Measurements from ENCODE around the gene CD28.

CD28 gene

GRCh38 chr2:203719456-203720410 is 13.3 kb downstream of the CD28 start:
- FAIRE-seq, result no peak

- FAIRE-seq, result no peak
Measured at GRCh38 chr2:203720915-203721672, 14.7 kb downstream of the CD28 start.

- FAIRE-seq, result no peak
Measured at GRCh38 chr2:203721781-203722300, 15.4 kb downstream of the CD28 start.

DNA sequence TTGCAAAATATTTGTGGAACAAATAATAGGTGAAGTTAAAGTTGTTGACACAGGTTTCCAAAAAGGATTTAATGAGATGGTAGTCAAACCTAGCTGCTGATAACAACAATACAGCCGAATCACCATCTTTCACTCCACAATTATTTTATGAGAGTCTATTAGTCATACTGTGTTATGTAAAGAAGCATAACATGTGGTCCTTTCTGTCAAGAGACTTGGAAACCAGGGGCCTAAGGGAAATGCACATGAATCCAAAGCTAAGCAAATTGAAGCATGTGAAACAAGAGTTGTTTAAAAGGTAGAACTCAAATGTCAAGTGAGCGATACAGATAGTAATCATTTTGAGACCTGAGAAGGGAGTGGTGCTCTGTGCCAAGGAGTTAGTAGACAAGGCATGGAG is 16.0 kb downstream of the CD28 start:
- FAIRE-seq, result no peak

DNA sequence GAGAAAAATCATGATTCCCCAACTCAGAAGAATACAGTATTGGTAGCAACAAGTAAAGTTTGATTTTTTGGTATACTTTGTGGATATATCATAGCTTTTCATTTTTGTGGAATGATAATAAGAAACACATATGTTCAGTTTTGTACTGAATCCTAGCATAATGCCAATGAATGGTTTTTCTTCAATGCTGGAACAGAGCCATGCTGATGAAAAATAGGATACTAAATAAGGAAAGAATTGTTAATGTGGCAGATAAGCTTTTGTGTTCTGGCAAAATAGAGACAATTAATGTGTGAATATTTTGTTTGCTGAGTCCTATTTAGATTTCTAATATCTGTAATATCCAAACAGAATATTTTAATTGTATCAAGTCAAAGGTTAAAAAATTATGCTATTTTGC is 21.9 kb downstream of the CD28 start:
- peak; percentile 49 for FAIRE-seq

DNA sequence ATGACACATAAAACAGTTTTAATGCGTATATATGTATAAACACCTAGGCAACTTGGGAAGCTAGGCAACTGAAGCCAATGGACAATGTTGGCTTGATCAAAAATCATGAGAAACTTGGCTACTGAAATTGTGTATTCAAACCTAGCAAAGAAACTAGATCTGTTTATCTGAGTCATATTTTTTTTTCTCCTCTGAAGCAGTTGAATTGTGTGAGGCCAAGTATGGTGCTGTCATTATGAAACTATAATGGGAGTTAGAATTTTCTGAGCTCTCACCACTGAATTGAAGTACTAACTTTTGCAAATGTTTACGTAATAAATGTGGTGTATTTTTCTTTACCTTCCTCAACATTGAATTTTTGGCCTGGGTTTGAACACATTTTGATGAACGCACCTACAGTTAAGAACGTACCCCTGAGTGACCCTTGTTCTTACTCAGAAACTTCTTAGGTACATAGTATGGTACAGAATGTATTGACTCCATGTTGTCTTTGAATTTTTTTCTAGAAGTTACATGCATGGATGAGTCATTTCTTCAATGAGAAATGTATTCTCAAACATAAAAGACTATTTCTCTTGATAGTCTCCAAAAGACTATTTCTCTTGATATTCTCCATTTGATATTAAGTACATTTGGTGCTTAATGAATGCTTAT is 23.8 kb downstream of the CD28 start:
- no peak for FAIRE-seq

- FAIRE-seq, result no peak
Measured at GRCh38 chr2:203730883-203731282, 24.4 kb downstream of the CD28 start.

DNA sequence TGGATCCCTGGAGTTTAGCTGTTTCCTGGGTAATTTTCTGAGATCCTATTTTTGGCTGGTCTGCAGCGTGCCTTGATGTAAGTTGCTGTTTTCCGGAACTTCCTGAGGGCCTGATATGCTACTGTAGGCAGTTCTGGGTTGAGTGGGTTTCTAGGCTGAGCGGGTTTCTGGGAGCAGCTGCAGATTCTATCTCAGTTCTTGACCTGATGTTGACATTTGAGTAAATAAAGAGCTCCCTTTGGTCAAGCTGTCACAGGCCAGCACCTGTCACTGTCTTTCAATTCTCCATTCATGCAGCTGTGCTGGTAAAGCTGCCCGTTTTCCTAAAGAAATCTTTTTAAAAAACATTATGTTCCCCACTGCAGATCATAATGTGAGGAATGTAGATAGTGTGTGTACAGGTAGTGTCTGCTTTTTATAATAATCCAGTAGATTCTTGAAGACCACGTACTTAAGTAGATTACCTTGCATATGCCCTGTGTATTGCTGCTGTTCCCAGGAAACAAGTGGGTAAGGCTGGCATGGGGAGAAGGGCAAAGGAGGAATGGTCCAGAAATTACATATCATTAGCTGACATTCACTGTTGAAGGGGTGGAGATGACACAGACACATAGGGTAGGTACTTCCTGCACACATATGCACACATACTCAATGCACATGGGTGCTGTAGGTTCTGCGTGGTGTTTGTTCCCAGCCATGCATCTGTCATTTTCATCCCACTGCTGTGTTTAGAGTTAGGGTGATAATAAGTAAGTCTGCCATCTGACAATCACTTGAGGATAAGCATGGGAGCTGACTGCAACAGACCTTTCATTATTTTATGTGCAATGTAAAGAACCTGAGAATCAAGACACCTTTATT is 25.9 kb downstream of the CD28 start:
- FAIRE-seq, result peak; percentile 24

DNA sequence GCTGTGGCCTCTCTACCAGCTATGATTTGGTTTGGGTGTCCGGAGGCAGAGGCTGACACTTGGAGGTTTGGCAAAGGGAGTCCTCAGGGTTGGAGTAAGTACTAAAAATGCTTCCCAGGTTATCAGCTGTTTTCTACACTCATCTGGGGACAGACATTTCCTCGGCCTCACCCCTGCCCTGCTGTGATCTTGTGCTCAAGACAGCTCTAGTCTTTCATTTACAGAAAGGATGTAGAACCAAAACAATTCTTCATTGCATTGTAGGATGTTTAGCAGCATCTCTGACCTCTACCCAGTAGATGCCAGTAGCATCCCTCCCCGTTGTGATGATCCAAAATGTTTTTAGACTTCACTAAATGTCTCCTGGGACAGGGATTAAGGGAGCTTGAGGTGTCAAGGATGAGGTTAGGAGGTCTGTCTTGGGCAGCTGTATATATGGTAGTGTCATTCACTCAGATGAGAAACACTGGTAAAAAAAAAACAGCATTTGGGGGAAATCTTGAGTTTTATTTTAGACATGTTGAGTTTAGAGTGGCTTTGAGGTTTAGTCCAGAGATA is 26.6 kb downstream of the CD28 start:
- FAIRE-seq, result no peak

DNA sequence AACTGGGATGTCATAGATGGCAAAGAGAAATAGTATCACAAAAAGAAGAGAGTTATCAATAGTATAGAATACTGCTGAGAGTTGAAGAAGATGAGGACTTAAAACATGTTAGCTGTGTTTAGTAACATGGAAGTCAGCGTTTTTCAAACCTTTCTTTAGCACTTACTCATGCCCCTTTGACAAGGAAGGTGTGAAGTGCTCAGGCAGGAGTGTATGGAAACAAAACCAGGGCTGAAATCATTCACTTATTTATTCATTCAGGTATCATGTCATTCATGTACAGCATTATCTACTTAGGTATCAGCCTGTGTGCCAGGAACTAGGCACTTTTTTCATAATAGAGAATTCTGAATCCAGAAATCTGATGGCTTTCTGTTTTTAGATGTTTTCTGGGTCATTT is 27.2 kb downstream of the CD28 start:
- FAIRE-seq, result no peak

DNA sequence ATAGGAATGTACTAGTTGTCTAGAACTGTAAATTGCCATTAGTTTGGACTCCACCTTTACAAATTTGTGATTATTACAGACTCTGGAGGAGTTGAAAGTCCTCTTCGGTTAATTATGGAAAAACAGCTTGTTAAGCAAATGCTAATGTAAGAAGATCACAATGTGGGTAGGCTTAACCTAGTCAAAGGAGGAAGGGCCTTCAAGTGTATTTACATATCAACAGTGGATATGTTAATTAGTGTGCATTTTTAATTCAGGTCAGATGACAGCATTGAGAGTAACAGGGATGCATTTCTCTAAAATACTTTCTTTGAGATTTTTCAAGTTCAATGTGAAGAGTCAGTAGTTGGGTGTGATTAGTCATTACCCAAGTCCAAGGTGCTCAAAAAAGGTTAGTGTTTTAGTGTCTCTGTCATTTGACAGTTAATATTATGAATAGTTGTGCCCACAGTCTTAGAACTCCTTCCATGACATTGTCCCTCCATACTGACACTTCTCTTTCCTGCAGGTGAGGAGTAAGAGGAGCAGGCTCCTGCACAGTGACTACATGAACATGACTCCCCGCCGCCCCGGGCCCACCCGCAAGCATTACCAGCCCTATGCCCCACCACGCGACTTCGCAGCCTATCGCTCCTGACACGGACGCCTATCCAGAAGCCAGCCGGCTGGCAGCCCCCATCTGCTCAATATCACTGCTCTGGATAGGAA is 28.0 kb downstream of the CD28 start:
- no peak for FAIRE-seq

DNA sequence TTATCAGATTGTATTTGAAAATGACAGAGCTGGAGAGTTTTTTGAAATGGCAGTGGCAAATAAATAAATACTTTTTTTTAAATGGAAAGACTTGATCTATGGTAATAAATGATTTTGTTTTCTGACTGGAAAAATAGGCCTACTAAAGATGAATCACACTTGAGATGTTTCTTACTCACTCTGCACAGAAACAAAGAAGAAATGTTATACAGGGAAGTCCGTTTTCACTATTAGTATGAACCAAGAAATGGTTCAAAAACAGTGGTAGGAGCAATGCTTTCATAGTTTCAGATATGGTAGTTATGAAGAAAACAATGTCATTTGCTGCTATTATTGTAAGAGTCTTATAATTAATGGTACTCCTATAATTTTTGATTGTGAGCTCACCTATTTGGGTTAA is 30.9 kb downstream of the CD28 start:
- FAIRE-seq, result no peak

DNA sequence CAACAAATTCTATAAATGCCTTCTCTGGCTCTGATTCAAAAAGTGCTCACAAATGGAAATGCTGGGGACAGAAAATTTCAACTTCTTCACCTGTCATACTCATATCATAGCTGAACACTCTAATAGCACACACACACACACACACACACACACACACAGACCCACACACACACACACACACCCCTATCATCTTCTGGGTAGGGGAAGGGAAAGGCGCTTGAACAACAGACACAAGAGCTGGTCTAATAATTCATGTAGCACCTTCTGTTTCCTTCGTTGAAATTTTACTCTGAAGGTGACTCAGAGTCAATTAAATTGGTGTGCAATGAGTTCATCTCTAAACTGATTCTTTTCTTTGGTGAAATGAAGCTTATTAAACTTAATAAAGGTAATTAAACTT is 32.9 kb downstream of the CD28 start:
- FAIRE-seq, result no peak

GRCh38 chr2:203740871-203741281 is 34.4 kb downstream of the CD28 start:
- no peak for FAIRE-seq

- FAIRE-seq, result no peak
Measured at GRCh38 chr2:203741566-203741965, 35.1 kb downstream of the CD28 start.

DNA sequence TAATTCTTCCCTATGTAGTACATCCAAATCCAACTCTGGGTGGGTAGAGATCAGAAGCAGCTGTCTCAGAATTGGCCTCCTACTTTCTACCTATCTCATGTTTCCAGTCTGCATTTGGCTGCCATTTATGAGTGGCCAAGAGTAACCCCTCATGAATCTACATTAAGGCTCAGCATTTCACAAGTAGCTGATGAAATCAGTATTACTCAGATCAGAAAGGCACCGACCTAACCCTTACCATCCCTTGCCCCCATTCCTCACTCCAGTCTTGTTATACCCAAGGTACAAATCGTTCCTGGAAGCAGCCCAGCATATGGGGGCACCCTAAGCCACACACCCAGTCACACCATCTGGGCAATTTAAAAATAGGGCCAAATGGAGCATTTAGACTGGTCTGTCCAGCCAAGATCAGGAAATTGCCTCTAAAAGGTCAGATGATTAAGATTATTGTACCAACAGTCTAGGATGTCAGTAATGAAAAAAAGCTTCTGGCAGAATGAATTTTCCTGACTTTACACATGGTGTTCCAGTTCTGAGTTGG is 37.1 kb downstream of the CD28 start:
- no peak for FAIRE-seq

GRCh38 chr2:203744091-203744490 is 37.7 kb downstream of the CD28 start:
- FAIRE-seq, result no peak

GRCh38 chr2:203745267-203745666 is 38.8 kb downstream of the CD28 start:
- peak; percentile 45 for FAIRE-seq

DNA sequence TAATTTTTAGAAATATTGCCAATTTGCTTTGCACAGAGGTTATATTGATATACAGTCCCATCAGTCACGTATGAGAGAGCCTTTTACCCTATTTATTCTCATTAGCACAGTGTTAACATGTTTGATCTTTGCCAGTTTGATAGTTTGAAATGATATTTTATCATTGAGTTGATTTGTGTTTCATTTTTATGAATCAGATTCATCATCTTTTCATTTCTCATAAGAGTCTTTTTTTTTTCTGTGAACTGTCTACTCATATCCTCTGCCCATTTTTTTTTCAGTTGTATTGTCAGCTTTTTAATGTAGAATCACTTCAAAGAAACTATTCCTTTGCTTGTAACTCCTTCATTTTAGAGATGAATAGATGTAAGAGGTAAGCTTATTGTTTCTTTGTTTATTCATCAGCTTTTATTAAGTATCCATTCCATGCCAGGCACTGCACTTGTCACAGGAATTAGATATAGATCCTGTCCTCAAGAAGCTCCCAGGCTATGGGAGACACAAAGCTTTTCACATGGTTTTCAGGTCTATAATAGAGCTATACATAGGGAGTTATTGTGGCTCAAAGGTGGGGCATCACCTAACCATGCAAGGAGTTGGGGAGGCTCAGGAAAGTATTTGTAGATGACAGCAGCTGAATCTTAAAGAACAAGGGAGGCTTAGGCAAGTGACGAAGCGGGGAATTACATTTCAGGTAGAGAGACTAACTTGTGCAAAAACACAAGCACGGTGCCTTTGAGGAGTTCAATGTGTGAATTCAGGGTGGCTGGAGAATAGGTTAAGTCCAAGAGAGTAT is 42.1 kb downstream of the CD28 start:
- no peak for FAIRE-seq
